ENCODE data around the gene CSRNP3.

GRCh38 chr2:165639504-165639903, 170.0 kb downstream of the CSRNP3 start:
- TF ChIP-seq, protein P1, sequence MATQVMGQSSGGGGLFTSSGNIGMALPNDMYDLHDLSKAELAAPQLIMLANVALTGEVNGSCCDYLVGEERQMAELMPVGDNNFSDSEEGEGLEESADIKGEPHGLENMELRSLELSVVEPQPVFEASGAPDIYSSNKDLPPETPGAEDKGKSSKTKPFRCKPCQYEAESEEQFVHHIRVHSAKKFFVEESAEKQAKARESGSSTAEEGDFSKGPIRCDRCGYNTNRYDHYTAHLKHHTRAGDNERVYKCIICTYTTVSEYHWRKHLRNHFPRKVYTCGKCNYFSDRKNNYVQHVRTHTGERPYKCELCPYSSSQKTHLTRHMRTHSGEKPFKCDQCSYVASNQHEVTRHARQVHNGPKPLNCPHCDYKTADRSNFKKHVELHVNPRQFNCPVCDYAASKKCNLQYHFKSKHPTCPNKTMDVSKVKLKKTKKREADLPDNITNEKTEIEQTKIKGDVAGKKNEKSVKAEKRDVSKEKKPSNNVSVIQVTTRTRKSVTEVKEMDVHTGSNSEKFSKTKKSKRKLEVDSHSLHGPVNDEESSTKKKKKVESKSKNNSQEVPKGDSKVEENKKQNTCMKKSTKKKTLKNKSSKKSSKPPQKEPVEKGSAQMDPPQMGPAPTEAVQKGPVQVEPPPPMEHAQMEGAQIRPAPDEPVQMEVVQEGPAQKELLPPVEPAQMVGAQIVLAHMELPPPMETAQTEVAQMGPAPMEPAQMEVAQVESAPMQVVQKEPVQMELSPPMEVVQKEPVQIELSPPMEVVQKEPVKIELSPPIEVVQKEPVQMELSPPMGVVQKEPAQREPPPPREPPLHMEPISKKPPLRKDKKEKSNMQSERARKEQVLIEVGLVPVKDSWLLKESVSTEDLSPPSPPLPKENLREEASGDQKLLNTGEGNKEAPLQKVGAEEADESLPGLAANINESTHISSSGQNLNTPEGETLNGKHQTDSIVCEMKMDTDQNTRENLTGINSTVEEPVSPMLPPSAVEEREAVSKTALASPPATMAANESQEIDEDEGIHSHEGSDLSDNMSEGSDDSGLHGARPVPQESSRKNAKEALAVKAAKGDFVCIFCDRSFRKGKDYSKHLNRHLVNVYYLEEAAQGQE (IDR thresholded peaks at IDR 0.05; ENCODE audit: low read depth), result no peak
- TF ChIP-seq CTCF (IDR thresholded peaks at IDR 0.05 in 2 of 3, conservative IDR thresholded peaks at IDR 0.05 in 1 of 3; ENCODE audit: borderline replicate concordance in 1 of 3, insufficient read depth in 1 of 3, low read depth in 2 of 3, low read length in 2 of 3), result no peak
- no peak for TF ChIP-seq EZH2 (IDR thresholded peaks at IDR 0.05)
